ENCODE data around the gene RASD2.
"Not testable (repeated sequence)": the region's sequence is repeated elsewhere in the genome, so short reads cannot be mapped to it uniquely, and the experiment has no call there.

Gene RASD2, protein sequence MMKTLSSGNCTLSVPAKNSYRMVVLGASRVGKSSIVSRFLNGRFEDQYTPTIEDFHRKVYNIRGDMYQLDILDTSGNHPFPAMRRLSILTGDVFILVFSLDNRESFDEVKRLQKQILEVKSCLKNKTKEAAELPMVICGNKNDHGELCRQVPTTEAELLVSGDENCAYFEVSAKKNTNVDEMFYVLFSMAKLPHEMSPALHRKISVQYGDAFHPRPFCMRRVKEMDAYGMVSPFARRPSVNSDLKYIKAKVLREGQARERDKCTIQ

DNA sequence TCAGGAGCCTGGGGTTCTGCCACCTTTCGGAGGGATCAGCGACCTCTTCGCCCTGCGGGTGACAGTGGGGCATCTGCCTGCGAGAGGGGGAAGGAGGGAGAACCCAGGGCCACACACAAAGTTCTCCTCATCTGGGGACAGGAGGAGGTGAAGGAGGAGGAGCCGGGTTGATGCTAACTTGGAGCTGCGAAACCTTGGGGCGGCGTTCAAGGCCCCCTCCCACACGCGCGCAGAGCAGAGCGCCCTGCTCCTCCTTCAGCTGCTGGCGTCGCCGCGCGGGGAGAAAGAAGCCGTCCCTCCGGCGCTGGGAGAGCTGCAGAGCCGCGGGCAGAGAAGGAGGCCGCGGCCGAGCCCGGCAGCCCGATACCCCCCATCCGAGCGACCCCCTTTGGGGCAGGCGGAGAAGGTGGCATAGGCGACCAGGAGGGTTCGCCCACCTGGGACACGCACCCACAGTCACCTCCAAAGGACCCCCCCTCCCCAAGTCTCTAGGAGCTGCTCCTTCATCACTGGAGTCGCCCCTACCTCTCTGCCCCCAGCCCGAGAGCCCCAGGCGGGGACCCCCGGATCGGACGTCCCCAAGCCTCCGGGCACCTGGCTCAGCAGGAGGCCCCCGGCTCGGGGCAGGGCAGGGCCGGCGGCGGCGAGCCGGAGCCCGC, at the start of gene RASD2:
TSS of gene RASD2 (plus strand) at position 237 of the 659 bp plus-strand sequence. CDS start 5,979 bp downstream, outside the sequence.
- DNase-seq = no peak

DNA sequence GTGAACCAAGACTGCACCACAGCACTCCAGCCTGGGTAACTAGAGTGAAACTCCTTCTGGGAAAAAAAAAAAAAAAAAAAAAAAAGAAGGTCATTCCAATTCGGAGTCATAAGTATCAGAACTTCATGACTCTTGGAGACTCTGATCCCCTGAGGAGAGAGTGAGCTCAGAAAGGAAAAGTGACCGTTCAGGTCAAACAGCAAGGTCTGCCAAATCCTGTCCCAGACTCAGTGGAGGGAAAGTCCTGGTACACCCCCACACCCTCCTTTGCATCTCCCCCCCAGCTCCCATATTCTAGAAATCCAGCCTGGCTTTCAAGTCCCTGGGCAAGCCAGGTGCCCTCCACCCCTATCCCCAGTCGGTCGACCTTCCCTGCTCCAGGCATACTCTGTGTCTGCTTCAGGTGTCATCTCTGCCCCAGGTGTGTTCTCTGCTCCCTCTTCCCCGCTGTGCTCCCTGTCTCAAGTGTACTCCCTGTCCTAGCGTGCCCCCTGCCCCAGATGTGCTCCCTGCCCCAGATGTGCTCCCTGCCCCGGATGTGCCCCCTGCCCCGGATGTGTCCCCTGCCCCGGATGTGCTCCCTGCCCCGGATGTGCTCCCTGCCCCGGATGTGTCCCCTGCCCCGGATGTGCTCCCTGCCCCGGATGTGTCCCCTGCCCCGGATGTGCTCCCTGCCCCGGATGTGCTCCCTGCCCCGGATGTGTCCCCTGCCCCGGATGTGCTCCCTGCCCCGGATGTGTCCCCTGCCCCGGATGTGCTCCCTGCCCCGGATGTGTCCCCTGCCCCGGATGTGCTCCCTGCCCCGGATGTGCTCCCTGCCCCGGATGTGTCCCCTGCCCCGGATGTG, 49.3 kb upstream of the RASD2 start:
- not testable (repeated sequence) for DNase-seq

DNA sequence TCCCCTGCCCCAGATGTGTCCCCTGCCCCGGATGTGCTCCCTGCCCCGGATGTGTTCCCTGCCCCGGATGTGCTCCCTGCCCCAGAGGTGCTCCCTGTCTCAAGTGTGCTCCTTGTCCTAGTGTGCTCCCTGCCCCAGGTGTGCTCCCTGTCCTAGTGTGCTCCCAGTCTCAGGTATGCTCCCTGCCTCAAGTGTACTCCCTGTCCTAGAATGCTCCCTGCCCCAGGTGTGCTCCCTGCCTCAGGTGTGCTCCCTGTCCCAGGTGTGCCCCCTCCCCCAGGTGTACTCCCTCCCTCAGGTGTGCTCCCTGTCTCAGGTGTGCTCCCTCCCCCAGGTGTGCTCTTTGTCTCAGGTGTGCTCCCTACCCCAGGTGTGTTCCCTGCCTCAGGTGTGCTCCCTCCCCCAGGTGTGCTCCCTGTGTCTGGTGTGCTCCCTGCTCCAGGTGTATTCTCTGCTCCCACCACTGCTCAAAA, 48.7 kb upstream of the RASD2 start:
- DNase-seq = no peak

DNA sequence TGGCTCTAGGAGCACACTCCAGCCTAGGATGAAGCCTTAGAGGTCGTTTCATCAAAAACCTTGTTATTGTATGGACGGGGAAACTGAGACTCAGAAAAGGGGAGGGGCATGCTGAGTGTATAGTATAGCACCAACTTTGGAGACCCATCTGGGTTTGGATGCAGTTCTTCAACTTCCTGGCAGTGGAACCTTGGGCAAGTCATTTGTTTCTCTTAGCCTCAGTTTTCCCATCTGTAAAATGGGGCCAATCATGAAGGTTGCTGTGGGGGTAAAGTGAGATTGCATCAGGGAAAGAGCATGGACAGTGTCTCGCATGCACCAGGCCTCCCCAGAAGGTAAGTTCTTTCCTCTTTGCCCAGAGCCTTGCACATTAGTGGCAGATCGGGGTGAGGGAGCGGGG, 47.6 kb upstream of the RASD2 start:
- DNase-seq = no peak

DNA sequence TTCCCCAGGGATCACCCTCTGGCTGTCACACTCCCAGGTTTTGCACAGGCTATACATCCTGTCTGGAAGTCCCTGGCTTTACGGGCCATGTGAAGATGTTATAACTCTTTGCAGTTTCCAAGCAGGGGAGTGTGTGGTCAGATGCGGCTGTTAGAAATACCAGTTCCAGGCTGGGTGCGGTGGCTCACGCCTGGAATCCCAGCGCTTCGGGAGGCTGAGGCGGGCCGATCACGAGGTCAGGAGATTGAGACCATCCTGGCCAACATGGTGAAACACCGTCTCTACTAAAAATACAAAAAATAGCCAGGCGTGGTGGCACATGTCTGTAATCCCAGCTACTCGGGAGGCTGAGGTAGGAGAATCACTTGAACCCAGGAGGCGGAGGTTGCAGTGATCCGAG, 44.9 kb upstream of the RASD2 start:
- DNase-seq = not testable (repeated sequence)

DNA sequence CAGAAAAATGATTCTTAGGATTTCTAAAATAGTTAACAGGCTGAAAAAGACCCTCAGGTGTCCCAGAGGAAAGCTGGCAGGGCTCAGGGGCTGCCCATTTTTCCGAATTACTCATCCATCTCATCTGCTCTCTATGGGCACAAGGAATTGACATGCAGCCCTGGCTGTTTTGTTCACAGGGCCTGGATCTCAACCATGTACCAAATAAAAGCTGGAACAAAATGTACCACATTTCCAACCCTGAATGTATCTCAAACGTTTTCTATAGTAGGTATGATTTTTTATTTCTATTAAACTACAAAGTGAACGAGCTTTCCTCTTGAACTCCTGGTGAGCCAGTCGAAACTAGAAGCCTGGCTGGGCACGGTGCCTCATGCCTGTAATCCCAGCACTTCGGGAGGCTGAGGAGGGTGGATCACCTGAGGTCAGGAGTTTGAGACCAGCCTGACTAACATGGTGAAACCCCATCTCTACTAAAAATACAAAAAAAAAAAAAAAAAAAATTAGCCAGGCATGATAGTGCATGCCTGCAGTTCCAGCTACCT, 43.8 kb upstream of the RASD2 start:
- no peak for DNase-seq

DNA sequence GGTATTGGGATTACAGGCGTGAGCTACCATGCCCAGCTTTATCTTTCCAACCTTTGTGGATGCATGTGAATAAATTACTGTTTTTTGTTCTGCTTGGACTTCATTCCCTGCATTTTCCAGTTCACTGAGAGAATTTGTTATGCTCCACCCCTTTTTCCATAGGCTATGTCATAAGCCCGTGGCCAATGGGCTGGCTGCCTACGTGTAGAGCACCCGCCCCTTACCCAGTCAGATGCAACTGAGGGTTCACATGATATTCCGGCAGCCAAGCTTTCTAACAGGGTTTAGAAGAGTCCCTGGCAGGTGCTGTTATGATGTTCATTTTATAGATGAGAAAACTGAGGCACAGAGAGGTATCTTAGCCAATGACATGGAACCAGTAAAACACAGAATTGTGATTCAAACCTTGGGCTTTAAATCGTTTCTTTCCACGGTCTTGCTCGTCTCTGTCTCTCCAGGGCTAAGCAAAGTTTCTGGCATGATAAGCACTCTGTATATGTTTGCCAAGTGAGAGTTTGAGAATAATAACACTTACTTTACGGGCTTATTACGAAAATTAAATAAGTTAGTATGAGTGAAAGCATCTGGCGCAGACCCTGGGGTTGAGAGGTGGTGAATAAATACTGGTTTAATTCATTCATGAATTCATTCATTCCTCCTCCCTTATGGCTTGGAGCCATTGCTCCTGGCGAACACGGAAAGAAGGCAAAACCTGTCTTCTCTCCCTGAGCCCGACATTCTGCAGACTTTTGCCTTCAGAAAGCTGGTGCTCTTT, 42.4 kb upstream of the RASD2 start:
- no peak for DNase-seq

DNA sequence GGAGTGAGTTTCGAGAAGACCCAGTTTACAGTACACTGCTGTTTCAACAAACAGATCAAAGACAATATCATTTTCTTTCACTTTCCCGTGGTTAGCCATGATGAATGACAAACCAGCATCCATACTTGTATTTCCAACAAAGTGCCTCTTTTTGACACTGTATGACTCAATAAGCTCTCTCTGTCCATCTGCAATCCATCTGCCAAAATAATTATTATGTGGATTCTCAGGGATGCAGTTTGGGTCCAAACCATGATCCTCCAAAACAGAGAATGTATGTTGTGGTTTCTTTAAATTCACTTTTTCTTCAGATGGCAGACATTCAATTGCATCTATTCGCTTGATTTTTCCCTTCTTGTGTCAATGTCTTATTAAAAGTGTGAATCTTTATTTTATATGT, 37.8 kb upstream of the RASD2 start:
- no peak for DNase-seq

DNA sequence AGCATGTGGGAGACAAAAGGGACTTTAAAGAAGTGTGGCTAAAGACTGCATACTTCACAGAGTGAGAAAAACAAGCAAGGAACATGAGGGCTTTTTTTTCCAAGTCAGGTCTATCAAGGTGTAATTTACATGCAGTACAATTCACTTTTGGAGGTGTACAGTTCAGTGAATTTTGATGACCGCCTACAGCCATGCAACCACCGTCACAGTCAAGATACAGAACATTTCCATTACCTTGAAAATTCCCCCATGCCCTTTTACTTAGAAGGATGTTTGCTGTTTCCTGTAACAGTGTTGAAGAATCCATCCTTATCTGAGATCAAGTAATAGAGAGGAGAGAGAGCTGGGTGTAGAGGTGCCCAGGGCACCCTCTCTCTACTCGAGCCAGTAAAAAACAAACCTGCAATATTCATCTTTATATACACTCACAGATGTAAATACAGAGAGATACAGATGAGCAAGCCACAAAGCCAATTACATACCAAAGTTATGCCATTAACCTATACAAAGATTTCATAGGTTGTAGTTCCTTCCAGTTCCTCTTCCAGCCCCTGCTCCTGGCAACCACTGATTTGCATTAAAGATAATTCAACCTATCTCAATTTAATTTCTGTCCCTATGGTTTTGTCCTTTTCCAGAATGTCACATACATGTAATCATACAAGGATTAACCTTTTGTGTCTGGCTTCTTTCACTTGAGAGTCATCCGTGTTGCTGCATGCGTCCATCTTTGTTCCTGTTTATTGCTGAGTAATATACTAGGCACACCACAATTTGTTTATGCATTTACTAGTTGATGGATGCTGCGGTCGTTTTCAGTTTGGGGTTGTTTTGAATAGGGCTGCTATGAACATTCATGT, 35.0 kb upstream of the RASD2 start:
- DNase-seq = no peak

DNA sequence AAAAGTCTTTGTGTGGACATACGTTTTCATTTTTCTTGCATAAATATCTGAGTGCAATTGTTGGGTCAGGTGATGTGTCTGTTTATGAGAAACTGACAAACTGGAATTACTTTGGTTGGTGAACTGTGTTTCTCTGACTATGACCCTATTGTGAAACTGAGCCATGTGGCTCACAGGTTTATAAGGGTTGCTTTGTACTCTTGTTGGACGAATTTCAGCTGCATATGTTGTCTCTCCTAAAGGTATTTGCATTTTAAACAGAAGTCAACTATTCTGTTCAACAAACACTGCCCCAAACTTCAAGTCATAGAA, 34.4 kb upstream of the RASD2 start:
- DNase-seq = no peak

DNA sequence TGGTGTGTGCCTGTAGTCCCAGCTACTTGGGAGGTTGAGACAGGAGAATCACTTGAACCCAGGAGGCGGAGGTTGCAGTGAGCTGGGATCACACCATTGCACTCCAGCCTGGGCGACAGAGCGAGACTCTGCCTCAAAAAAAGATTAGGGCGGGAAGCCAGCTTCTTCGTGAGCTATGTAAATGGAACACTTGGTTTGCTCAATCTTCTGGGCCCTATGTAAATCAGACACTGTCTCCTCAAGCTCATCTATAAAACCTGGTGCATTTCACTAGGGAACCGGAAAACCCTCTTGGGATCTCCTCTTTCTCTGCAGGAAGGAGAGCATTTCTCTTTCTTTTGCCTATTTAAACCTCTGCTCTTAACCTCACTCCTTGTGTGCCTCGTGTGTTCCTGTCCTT, 32.8 kb upstream of the RASD2 start:
- DNase-seq = not testable (repeated sequence)

DNA sequence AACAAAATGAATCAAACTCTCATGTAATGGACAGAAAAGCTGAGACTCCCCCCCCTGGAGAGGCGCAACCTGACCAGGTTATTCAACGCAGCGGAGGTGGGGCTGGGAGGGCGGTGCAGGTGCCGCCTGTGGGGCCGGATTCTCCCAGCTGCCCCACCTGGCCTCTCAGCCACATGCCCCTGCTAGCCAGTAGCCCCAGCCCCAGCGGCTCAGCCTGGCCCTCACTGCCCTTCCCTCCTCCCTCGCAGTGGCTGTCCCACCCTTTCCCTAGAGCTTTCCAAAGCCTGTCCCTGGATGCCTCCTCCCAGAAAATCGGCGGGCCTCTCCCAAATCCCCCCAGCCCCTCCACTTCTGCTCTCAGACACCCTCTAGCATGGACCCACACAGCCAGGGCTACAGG, 31.2 kb upstream of the RASD2 start:
- no peak for DNase-seq

DNA sequence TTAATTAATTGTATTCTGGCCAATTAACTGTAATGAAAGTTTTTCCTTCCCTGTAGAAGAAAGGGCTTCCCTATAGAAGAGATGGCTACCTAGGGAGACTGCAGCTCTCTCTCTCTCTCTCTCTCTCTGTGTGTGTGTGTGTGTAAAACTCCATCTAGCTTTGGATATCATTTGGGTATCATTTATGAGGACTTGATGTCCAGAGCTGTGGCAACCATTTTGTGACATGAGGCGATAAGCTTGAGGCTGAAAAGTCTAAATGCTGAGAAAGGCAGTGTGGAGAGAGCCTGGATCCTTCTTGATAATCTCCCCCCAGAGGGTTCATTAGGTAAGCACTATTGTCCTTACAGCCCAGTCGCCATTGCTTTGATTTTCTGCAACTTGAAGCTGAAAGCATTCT, 30.7 kb upstream of the RASD2 start:
- no peak for DNase-seq

DNA sequence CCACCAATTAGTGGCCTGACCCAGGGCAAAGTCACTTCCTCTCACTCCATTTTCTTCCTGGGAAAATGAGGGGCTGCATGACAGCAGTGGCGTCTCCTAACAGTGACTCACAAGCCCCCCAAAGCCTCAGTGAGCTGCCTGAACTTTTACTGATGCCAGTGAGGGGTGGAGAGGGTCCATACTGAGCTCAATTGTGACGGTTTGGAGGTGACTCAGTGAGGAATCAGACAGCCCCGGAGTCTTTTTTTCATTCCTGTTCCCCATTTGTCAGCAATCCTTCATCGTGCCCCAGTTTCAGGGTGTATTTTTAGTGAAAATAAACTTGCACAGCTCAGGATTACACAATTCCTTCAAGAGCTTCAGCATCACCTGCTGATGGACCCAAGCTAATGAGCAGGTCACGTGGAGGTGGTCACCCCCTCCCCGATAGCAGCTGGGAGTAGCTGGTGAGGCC, 30.1 kb upstream of the RASD2 start:
- DNase-seq = no peak

DNA sequence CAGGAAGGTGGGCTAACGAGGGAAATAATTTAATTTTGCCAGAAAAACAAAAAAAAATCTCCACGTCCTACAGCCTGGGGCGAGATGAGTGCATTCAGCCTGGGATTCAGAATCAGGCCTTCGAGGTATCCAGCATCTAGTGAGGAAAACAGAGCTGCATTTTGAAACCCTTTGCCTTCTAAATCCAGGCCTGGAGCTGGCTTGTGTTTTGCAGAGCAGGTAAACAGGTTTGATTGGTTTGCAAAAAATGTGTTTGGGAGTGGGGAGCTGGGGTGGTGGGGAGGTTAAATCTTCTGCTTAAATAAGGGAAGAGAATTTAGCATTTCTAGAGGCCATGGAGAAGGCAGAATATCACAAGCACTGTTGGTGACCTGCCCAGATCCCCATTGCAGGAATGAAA, 29.7 kb upstream of the RASD2 start:
- DNase-seq = no peak

DNA sequence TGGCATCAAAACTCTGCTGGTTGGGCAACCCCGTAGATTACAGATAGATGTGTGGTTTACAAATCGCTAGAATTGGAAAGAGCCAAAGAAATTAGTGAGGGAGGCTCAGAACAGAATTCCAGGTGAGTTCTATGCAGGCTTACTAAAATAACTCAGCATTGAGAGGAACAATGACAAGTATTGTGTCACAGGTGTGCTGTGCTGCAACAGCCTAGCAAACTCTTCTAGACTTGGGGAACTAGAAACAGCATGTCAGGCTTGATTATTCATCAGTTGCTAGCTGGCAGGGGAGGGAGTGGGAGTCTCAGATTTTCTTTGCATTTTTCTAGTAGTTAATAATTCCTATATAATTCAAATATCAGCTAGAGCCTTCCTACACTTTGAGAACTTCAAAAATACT, 26.3 kb upstream of the RASD2 start:
- DNase-seq = no peak

DNA sequence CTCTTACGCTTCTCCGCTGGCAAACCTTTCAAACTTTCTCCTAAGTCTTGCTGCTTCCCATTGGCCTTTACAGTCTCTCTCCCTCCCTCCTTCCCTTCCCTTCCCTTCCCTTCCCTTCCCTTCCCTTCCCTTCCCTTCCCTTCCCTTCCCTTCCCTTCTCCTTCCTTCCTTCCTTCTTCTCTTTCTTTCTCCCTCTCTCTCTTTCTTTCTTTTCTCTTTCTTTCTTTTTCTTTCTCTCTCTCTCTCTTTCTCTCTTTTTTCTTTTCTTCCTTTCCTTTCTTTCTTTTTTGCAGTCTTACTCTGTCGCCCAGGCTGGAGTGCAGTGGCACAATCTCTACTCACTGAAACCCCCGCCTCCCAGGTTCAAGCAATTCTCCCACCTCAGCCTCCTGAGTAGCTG, 24.7 kb upstream of the RASD2 start:
- not testable (repeated sequence) for DNase-seq

DNA sequence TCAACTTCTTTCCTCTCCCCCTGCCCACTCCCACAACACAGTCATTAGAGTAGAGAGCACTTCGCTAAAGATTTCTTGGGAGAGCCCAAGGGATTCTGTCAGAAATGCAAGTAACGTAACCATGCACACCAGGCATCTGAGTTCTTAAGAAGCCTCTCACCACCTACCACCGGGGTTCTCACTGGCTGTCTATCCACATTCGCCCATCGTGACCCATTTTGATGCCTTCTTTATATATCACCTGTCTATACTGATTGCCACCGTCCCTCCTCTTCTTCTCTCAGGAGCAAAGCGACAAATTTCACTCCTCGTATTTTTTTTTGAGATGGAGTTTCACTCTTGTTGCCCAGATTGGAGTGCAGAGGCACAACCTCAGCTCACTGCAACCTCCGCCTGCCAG, 23.9 kb upstream of the RASD2 start:
- DNase-seq = no peak

DNA sequence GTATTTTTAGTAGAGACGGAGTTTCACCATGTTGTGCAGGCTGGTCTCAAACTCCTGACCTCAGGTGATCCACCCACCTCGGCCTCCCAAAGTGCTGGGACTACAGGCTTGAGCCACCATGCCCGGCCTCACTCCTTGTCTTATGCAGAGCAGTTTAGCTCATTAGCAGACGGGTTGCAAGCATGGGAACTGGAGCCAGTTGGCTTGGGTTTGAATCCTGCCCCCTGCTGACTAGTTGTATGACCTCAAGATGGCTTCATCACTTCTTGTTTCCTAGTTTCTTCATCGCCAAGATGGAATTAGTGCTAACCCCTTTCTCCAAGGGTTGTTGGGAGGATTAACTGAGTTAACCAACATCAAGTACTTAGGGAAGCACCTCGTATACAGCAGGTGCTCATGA, 23.4 kb upstream of the RASD2 start:
- no peak for DNase-seq

DNA sequence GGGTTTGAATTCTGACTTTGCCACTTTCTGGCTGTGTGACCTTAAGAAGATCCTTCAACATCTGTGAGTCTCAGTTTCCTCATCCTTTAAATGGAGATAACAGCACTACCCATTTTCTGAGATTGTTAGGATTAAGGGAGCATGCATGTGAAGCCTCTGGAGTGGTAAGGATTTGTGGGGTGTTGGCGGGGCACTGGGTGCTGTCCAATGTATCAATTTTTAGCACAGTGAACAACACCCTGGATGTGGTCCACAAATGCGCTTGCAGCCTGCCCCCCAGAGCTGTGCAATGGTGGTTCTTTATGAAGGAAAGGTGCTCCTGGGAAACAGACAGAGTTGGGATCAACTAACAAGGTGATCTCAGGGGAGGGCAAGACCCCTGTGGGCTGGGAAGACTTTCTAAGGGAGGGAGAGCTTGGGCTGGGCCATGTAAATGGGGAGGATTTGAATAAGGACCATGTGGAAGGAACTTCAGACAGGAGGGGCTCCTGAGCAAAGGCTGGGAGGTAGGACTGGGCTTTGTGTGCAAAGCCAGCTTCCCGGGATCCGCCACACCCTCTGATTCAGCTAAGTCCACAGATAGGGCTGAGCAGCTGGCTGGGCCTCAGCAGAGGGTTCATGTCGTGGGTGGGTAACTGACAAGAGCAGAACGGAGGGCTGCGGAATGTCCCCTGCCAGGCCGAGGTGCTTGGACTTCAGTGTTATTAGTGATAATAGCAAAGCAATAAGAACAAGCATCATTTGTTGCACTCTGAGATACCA, 22.7 kb upstream of the RASD2 start:
- no peak for DNase-seq

DNA sequence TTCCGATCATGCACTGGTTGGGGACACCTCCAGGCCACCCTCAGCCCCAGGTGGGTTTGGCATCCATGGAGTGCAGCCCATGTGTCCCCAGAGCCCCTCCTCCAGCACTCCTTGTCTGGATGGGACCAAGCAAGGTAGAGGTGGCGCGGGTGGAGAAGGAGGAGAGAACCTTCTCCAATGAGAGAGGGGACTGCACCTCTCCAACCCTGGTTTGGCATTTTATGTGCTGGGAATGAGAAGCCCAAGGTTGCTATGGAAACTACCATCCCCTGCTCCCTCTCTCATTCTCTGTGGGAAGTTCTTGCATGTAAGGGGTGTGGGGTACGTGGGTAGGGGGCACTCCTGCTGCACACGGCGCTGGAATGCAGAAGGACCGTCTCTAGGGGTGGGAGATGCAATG, 21.8 kb upstream of the RASD2 start:
- DNase-seq = no peak
